GM21447 (cell line): ENCODE measurements around the gene PEPD.

Source experiments
- ATAC-seq: cut with Tn5 transposase; IDR thresholded peaks from one replicate; pipeline ENCODE4 v1.9.1; 2021; ENCODE audit not compliant: unreplicated experiment

PEPD gene

DNA sequence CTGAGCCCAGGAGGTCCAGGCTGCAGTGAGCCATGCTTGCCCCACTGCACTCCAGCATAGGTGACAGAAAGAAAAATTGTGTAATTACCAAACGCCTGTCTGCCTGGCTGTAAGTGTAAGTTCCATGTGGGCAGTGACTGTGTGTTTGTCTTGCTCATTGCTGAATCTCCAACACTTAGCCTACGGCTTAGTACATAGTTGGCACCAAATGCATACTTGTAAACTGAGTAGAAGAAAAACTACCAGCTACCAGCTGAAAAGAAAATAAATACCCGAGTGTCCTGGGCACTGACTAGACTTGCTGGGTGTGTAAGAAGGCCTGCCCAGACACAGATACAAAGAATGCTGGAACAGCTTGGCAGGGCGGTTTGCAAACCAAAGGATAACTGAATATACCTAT is 150.8 kb downstream of the PEPD start:
- ATAC-seq = no peak

DNA sequence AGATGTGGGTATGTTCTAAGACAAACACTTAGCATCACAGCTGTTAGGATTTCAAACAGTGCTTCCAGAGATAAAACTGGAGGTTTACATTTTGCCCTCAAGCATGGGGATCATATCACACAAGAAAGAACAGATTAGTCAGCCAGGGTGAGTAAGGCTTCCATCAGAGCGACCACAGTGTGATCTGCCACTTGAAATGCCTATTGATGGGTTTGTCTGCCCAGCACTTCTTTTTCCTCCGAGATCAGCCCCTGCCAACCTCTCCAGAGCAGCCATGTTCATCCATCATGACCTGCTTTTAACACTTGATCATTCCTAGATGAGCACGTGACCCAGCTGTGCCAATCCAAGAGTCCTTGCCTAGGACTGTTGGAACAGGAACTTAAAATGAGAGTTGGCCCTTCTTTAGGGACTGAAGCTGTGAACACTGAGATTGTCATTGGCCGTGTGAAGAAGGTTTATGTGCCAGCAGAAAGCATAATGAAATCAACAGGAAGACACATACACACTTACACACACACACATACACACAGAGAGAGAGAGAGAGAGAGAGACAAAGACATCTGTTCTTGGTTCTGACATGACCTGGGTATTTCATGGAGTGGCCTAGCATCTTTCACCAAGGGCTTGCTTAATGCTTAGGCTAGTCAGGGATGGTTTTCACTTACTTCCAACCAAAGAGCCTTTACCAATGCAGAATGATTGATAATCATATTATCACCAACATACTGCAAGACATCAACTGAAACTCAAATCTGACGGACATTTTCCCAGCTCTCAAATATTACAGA is 153.3 kb downstream of the PEPD start:
- no peak for ATAC-seq

DNA sequence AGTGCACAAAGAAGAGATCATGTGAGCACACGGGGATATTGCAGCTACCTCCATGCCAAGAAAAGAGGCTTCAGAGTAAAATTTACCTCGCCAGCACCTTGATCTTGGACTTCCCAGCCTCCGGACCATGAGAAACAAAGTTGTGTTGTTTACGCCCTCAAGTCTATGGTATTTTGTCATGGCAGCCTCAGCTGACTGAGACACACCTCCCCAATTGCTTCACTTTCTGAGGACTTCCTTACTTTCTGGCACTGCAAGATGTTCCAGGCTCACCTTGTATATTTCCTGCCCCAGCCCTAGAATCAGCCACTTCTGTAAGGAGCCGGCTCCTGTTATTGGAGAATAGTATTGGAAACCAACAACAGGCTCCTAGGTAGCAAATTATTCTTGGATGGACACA is 154.7 kb downstream of the PEPD start:
- no peak for ATAC-seq

DNA sequence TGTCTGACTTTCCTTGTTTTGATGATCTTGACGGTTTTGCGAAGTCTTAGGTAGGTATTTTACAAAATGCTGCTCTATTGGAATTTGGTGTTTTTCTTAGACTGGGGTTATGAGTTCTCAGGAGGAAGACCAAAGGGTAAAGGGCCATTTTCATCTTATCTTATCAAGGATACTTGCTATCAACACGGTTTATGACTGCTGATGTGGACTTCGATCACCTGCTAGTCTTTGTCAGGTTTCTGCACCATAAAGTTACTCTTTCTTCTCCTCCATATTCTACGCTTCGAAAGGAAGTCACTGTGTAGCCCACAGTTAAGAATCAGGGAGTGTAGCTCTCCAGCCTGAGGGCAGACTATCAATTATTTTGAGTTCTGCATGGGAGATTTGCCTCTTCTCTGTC is 155.5 kb downstream of the PEPD start:
- no peak for ATAC-seq

DNA sequence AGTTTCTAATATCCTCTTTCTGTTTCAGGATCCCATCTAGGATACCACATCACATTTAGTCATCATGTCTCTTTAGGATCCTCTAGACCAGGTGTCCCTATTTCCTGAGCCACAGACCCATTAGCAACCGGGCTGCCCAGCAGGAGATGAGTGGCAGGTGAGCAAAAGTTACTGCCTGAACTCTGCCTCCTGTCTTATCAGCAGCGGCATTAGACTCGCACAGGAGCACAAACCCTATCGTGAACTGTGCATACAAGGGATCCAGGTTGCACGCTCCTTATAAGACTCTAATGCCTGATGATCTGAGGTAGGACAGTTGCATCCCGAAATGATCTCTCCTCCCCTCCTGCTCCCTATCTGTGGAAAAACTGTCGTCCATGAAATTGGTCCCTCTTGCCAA is 155.9 kb downstream of the PEPD start:
- ATAC-seq = no peak

DNA sequence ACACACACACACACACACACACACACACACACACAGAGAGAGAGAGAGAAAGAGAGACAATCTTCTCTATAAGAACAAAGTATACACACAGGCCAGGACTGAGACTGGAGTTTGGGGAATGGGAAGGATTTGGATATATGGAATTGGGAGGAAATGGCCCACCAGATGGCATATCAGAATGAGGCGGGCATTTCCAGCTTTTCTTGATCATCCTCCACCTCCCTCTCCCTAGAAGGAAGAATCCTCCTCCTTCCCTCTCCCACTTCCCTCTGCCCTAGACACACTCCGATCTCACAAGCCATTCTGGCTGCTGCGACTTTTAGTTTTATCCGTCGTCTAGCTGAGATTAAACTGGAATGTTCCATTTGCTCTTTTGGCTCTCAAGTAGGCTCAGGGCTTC is 158.1 kb downstream of the PEPD start:
- no peak for ATAC-seq

DNA sequence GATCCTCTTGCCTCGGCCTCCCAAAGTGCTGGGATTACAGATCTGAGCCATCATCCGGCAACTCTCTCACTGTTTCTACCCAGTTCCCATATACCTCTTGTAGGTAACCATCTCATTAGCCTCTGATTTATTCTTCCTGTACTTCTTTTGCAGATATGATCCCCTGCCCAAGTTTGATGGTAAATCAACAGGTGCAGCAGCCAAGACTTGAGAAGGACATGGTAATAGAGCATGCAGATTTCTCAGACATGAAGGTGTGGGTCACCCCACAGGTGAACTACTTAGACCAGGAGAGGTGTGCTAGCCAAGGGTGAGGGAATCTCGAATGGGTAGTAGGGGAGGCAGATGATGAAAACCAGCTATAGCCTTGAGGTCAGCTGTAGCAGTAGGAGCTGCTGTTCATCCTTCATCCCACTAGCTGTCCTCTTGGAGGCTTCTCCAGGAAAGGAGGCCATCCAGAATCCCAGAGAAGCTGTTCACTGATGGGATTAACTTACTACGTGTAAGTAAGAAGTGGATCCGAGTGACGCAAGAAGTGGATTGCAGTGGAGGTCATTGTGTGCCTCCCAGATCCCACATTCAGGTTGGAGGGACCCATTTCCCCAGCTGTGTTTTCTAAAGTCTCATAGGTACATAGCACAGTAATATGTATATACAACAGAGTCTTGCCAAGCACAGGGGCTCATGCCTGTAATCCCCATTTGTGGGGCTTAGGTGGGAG is 158.9 kb downstream of the PEPD start:
- no peak for ATAC-seq

DNA sequence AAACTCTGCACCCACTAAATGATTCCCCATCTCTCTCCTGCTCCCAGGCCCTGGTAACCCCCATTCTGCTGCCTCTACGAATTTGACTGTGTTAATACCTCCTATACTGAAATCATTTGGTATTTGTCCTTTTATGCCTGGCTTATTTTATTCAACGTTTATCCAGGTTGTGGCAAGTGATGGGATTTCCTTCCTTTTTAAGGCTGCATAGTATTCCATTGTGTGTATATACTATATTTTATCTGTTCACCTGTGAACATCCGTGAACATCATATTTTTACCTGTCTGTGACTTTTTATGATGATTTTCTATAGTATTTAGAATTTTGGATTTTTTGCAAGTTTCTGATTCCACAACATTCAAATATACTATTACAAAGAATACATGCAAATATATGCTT is 162.0 kb downstream of the PEPD start:
- no peak for ATAC-seq

DNA sequence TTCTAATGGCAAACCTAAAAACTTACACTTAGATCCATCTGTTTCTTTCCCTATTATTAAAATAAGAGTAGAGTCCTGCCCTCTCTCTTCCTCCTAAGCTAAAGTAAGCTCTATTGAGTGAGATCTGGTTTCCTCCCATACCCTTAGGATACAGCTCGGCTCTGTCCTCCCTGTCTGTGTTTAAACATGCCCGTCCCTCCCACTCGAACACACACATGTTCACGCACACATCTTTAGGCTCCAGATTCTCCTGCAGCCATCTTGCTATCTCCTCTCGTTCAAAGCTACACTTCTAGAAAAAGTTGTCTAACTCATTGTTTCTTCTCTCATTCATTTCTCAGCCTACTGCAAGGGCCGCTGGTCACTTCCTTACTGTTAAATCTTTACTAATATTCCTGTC is 163.2 kb downstream of the PEPD start:
- ATAC-seq = no peak

DNA sequence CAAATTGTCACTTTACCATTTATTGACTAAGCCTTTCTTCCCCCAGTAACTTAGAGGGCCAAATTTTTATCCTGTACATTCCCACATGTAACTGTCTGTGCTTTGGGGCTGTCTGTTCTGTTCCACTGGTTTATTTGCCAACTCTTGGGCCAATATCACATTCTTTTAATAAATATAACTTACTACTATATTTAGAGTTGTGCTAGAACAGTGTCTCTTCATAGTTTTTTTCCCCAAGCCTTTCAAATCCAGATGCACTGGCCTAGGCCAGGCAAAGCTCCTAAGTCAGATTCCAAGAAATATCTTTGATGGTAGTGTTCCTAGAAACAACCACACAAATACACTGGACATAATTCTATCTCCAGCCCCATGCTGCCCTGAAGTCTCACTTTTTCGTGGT is 164.0 kb downstream of the PEPD start:
- no peak for ATAC-seq

DNA sequence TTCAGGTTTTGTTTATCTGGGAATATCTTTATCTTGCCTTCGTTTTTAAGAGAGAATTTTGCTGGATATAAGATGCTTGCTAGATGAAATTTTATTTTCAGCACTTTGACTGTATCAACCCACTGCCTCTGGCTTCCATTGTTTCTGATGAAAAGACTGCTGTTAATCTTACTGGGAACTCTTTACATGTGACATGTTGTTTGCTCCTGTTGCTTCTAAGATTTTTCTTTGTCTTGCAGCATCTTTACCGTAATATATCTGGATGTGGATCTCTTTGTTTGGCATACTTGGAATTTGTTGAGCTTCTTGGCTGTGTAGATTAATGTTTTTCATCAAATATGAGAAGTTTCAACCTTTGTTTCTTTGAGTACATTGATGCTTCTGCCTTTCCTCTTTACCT is 166.1 kb downstream of the PEPD start:
- ATAC-seq = no peak

DNA sequence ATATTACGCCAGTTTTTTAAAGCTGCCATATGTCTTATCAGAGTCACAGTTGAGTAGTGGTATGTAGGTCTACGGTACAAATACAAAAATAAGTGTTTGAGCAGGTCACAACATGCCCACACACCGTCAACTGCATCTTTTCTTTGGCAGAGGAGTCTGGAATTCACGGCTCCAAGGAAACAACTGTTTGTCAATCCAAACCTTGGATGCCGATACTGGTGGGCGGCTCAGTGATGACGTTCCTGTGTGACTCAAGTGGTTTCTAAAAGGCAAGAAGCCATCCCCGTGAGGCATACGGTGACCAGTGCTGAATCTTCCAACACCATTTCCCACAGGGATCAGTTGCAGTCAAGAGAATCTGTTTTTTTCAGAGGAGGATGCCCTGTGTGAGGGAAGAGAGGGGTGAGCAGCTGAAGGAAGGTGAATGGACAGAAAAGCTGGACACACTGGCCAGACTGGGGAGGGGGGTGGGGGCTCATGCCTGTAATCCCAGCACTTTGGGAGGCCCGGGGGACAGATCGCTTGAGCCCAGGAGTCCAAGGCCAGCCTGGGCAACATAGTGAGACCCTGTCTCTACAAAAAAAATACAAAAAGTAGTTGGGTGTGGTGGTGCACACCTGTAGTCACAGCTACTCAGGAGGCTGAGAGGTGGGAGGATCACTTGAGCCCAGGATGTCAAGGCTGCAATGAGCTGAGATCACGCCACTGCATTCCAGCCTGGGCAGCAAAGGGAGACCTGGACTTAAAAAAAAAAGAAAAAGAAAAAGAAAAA is 170.9 kb downstream of the PEPD start:
- ATAC-seq = no peak

DNA sequence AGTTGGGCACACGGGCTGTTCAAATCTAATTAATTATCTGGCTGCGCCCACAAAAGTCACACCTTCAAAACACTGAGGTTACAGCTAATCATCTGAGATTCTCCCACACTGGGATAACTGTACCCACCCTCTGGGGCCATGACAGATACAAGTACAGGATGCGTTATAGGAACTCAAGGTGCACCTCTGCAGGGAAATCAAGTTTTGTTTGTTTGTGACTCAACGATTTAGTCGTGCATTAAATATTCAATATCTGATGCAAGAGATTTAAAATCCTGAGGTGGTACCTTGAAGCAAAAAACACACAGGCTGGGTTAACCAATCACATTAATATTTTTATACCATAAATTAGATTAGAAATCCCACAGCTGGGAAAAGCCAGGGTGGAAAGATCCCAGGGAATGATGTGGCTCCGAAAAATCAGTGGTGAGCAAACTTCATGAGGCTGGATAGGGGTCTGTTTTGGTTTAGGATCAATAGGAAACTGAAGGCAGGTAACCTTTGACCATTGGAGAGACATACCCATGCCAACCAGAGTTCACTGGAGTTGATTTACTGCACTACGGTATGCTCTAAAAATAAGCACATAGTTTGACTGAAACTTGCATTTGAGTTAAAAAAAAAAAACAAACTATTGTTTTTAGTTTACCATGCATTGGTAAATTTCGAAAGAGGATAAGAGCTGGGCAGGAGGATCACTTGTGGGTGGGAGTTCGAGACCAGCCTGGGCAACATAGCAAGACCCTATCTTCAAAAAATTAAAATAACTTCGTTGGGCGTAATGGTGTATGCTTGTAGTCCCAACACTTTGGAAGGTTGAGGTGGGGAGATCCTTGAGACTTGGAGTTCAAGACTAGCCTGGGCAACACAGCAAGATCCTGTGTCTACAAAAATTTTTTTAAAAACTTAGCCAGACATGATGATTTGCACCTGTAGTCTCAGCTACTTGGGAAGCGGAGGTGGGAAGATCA is 172.0 kb downstream of the PEPD start:
- no peak for ATAC-seq

DNA sequence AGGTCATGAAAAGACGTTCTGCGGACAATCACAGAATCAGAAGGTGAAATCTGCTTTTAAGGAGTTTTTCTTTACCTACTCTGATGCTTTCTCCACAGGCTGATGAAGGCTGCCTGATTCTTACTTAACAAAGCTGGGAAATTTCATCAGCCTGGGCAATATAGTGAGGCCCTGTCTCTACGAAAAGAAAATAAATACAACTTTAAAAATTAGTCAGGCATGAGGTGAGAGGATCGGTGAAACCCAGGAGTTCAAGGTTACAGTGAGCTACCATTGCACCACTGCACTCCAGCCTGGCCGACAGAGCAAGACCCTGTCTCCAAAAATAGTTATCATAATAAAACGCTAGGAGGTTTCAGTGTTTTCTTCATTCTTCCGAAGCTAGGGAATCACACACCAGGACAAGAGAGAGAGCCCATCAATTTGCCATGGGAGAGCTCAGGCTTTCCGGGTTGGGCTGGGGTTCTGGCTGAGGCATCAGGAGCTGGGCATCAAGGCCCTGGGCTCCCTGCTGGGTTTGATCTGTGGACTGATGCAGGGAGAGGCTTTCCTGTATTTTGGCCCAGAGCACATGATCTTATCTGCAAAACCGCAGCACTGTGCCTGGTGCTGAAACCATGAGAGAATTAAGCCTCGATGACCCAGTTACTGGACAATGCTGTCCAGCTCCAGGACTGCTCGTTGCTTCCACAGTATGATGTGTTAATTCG is 173.1 kb downstream of the PEPD start:
- ATAC-seq = no peak

DNA sequence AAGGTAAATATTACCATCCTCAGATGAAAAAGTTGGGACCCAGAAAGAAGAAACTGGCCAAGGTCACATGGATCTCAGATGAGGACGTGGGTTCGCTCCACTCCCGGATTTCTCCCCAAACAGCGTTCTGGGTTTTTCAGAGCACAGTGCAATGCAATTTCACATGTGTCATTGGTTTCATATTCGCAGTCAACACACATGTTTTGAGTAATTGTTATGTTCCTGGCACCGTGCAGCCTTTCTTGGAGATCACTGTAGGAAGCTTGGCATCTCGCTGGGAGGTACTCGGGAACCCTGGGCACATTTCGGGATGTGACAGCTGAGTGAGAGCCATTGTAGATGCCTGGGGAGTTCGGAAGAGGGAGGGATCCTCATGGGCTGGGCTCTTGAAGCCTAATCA is 174.3 kb downstream of the PEPD start:
- no peak for ATAC-seq

DNA sequence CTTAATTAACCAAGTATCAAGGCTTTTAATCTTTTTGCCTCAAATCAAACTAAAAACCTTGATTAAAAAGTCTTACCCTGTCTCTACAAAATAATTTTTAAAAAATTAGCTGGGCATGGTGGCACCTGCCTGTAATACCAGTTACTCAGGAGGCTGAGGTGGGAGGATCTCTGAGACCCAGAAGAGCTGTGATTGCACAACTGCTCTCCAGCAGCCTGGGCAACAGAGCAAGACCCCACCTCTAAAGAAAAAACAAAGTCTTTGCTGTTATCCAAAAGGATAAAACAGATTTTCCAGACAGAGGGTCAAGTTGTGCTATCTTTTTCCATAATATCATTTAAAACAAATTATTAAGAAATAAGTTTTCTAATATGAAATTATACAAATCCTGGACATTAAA is 174.9 kb downstream of the PEPD start:
- ATAC-seq = no peak

DNA sequence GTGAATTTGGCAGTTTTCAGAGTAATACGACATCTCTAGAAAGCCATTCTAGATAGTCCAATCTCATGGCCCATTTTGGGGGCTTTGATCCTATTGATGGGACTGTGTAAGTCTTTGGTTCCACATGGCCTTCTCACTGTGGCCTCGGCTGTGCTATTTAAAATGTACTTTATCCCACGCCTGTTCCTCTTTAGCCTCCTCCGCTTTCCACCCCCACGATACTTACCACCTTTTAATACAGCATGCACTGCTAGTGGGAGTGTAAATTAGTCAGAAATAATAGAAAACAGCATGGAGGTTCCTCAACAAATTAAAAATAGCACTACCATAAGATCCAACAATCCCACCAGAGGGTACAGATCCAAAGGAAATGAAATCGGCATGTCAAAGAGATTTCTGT is 176.4 kb downstream of the PEPD start:
- no peak for ATAC-seq

DNA sequence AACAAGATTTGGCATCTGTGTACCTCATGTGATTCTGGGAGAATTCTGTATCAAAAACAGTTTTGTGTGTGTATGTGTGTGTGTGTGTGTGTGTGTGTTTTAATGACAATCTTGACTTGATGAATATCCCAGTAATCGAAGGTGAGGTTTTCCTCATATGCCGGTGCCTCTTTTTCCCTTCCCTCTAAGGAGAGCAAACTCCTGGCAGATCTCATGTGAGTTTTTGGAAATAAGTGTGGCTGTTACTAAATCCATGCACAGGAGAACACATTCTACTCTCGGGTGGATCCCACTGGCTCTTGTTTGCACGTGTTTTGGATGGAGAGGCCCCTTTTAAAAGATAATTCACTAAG is 177.0 kb downstream of the PEPD start:
- ATAC-seq = no peak

DNA sequence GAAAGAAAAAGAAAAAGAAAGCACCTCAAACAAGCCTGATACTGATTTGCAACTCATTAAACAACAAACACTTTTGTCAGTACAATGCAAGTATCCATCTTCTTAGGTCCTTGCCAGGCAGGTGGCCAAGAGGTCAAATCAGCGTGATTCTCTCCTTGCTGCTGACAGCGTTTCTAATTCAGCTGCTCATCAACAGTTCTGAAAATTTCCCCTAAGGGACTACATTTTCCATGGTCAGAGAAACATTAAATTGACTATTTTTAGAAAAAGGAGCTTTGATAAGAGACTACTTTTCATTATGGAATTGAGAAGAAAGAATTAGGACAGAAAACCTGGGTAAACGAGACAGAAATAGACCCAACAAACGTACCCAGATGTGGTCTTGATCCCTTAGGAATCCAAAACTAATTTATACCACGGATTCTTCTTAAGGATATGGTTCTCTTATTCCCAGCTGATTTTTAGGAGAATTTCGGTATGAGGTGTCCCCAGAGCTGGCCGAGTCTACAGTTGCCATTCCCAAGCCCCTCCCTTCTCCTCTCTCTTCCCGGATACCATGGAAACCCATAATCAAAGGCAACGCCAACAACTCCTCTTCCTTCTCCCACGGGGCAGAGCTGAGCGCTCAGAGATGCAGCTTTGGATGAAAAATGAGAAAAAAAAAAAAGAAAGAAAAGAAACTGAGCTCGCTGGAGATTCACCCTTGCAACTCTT is 177.6 kb downstream of the PEPD start:
- no peak for ATAC-seq

DNA sequence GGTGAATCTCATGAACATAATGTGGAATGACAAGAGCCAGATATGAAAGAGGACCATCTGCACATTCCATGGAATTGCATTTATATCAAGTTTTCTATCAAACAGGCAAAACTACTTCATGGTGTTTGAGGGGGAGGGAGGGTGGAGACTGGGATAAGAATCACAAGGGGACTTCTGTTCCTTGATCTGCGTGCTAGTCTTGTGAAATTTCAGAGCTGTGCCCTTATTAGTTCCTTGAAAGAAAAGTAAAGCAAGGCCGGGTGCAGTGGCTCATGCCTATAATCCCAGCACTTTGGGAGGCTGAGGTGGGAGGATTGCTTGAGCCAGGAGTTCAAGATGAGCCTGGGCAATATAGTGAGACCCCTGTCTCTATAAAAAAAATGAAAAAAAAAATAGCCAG is 178.3 kb downstream of the PEPD start:
- ATAC-seq = no peak
